ENCODE measurements around the gene PPP1R9A.

PPP1R9A gene

DNA sequence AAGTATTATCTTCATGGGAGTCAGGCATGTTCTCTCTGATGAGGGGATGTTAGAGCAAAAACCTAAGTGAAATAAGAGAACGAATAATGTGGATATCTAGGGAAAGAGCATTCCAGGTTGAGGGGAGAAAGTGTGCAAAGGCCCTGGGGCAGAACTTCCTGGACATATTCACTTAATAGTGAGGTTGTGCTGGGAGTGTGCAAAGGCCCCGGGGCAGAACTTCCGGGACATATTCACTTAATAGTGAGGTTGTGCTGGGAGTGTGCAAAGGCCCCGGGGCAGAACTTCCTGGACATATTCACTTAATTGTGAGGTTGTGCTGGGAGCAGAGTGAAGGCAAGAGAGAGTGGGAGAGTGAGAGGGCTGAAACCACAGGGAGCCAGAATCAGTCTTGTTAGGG lies 405.2 kb downstream of the PPP1R9A start:
- no peak for DNase-seq (ENCODE audit: low read depth)
- H3K4me3 ChIP-seq (replicated peaks; ENCODE audit: low read depth, low read length), result no peak overlapping the region
- TF ChIP-seq, protein P1, sequence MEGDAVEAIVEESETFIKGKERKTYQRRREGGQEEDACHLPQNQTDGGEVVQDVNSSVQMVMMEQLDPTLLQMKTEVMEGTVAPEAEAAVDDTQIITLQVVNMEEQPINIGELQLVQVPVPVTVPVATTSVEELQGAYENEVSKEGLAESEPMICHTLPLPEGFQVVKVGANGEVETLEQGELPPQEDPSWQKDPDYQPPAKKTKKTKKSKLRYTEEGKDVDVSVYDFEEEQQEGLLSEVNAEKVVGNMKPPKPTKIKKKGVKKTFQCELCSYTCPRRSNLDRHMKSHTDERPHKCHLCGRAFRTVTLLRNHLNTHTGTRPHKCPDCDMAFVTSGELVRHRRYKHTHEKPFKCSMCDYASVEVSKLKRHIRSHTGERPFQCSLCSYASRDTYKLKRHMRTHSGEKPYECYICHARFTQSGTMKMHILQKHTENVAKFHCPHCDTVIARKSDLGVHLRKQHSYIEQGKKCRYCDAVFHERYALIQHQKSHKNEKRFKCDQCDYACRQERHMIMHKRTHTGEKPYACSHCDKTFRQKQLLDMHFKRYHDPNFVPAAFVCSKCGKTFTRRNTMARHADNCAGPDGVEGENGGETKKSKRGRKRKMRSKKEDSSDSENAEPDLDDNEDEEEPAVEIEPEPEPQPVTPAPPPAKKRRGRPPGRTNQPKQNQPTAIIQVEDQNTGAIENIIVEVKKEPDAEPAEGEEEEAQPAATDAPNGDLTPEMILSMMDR (IDR thresholded peaks at IDR 0.05; ENCODE audit: low read length, missing control alignments), result no peak

DNA sequence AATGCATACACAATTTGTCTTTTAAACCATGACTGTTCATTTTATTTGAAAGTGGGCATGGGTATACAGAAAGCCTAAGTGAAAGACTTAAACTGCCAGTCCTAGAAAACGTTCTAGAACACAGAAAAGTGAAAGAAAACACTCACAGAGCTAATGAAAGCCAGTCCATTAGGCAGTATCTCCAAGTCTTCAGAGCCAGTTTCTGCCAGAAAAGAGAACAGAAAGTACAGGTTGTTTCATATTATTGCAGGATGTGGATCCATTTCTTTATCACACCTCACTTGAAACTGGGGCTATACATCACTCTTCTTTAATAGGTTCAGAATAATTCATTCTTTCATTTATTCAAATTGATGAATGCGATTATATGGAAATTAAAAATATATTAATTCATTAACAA lies 409.2 kb downstream of the PPP1R9A start:
- no peak for DNase-seq (ENCODE audit: low read depth)
- TF ChIP-seq, protein P1 (IDR thresholded peaks at IDR 0.05; ENCODE audit: low read length, missing control alignments), result no peak
- H3K4me3 ChIP-seq (replicated peaks; ENCODE audit: low read depth, low read length), result no peak overlapping the region

DNA sequence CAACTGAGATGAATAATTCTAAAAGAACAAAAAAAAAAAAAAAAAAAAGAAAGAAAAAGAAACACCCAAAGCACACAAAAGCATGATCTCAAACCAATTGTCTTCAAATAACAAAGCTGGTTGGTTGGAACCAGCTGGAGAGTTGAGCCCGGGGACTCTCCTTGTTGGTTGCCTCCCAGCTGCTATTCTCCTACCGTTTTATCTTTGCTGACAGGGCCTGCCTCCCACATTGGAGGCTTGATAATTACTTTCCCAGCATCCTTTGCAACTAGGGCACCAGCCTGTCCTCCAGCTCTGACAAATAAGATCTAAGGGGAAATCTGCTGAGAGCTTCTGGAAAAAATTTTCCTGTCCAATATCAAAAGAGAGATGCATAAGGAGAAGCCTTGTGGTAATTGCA lies 410.2 kb downstream of the PPP1R9A start:
- TF ChIP-seq, protein P1 (IDR thresholded peaks at IDR 0.05; ENCODE audit: low read length, missing control alignments), result no peak
- no peak overlapping the region for H3K4me3 ChIP-seq (replicated peaks; ENCODE audit: low read depth, low read length)
- DNase-seq (ENCODE audit: low read depth), result peak; percentile 11

DNA sequence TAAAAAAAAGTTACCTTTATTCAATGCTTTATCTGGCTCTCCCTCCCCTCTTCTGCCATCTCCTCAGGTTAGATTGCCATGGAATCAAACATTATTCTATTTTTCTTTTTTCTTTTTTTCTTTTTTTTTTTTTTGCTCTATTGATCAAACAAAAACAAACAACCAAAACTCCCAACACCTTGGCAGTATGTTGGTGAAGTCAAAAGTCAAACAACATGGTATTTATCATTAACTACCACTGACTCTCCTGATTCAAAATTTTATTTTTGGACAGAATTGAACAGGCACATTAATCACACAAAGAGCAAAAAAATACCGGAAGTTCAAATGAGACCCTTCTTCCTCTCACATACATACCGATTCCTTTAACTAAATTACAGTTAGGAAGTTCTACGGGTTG lies 410.6 kb downstream of the PPP1R9A start:
- no peak overlapping the region for H3K4me3 ChIP-seq (replicated peaks; ENCODE audit: low read depth, low read length)
- TF ChIP-seq, protein P1 (IDR thresholded peaks at IDR 0.05; ENCODE audit: low read length, missing control alignments), result no peak
- DNase-seq (ENCODE audit: low read depth), result no peak

DNA sequence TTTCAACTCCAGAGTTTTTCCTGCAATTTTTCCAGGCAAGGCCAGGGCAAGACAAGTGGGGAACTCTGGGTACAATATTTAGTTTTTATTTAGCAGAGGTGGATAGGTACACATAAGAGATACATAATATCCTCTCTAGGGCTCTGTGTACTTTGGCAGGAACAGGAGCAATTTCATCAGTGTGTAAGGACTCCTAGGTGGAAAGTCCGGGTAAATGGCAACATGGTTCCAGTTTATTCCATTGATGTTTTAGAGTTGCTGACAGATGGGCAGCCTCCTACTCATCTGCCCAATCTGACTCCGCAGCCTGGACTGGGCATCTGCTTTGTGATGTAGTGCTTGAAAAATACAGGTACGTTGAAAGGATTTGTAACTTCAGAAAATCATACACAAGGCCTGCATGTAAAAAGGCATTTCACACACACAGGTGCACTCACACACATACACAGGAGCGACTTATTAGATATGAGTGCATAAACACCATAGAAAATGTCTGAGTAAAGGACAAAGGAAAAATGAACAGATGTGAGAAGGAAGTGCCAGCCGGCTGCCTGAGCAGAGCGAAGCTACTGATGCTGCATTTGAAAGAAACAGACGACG lies 411.2 kb downstream of the PPP1R9A start:
- TF ChIP-seq, protein P1 (IDR thresholded peaks at IDR 0.05; ENCODE audit: low read length, missing control alignments), result no peak
- DNase-seq (ENCODE audit: low read depth), result no peak
- no peak overlapping the region for H3K4me3 ChIP-seq (replicated peaks; ENCODE audit: low read depth, low read length)

DNA sequence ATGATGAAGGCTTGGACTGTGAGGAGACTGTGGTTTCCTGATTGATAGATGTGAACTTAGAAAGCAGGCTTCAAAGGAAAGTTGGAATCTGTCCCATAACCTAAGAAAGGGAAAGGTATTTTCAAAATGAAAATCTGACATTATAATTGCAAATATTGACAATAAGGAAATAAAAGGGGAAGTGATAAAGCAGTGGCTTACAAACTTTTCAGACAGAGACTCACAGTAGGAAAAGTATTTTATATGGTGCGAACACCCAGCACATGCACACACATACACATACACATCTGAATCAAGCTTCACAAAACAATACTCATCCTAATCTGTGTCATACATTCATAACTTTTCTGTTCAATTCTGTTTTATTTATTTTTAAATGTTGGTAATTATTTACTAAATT lies 412.2 kb downstream of the PPP1R9A start:
- no peak overlapping the region for H3K4me3 ChIP-seq (replicated peaks; ENCODE audit: low read depth, low read length)
- no peak for DNase-seq (ENCODE audit: low read depth)
- TF ChIP-seq, protein P1 (IDR thresholded peaks at IDR 0.05; ENCODE audit: low read length, missing control alignments), result no peak

DNA sequence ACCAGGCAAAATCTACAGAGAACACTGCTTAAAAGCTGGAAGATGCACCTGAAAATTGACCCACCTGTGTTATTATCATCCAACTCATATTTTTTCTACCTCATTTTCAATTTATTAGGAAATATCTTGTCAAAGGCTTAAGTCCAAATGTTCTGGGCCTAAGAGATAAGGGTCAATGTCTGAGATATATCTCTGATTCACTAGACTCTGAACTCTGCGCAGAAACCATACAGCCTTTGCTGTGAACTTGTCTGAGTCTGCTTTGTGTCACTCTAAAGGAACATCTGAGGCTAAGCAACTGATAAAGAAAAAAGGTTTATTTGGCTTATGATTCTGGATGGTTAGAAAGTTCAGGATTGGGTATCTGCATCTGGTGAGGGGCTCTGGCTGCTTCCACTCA lies 413.3 kb downstream of the PPP1R9A start:
- DNase-seq (ENCODE audit: low read depth), result no peak
- TF ChIP-seq, protein P1 (IDR thresholded peaks at IDR 0.05; ENCODE audit: low read length, missing control alignments), result no peak
- H3K4me3 ChIP-seq (replicated peaks; ENCODE audit: low read depth, low read length), result no peak overlapping the region

Measured in fibroblast of pulmonary artery (primary cell).